Kidney glomerular epithelial cell (primary cell): ENCODE data around the gene DMC1.
"Not testable (repeated sequence)": the region's sequence is repeated elsewhere in the genome, so short reads cannot be mapped to it uniquely, and the experiment has no call there.

Source experiments
- DNase-seq: peaks from one replicate; lab custom pipeline; 2025; lab: John Stamatoyannopoulos, UW

Gene DMC1, protein sequence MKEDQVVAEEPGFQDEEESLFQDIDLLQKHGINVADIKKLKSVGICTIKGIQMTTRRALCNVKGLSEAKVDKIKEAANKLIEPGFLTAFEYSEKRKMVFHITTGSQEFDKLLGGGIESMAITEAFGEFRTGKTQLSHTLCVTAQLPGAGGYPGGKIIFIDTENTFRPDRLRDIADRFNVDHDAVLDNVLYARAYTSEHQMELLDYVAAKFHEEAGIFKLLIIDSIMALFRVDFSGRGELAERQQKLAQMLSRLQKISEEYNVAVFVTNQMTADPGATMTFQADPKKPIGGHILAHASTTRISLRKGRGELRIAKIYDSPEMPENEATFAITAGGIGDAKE

DNA sequence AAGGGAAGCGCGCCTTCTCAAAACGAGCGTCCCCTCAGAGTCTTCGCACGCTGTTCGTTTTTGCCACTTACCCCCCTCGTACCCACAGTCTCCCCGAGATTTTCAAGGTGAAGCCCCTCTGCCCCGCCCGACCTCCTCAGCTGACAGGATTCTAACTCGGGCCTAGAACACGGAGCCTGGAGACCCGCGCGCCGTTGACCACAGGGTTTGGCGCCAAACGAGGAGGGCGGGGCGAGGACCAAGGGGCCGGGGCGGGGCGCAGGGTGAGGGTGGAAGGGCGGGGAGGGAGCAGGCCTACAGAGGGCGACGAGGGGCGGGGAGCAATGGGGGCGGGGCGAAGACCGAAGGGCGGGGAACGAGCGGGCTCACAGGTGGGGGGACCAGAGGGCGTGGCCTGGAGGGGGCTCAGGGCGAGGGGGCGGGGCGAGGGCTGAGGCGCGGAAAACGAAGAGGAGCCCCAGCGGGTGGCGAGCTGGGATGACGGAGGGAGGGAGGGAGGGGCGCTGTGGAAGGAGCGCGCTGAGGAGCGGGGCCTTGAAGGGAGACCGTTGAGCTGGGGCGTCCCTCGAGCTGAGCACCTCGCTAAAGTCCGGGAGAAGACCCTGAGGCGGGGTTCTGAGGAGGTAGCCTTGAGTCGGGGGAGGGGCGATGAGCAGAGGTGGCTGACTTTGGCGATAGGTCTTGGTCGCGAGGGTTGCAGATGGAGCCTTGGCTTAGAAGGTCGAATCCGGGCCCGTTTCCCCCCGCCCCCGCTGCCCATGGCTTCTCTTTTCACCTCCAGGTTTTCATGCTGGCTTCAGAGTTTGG is at the start of gene DMC1:
Gene DMC1 (minus strand): TSS at position 212 of the 807 bp plus-strand sequence. CDS start 1,927 bp downstream, outside the sequence.
- peak; percentile 41 for DNase-seq

GRCh38 chr22:38618682-38619081 is 48.7 kb upstream of the DMC1 start:
- DNase-seq: no peak

DNA sequence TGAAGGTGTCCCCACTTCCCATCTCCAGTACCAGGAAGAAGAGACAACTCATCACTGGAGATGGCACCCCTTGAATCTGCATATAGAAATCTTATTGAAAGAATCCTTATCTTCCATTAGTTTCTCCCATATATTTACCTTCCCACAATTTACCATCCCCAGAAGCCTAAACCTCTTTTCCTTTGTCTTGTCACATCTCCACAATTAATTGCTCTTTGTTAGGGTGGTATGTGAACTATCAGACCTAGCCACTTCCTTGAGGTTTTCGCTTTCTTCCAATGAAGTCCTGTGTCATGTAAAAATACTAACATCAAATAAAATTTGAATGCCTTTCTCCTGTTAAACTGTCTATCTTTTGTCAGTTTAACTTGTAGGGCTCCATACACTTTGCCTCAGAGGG is 48.3 kb upstream of the DMC1 start:
- DNase-seq: no peak

GRCh38 chr22:38615064-38615405 is 45.1 kb upstream of the DMC1 start:
- DNase-seq: not testable (repeated sequence)

DNA sequence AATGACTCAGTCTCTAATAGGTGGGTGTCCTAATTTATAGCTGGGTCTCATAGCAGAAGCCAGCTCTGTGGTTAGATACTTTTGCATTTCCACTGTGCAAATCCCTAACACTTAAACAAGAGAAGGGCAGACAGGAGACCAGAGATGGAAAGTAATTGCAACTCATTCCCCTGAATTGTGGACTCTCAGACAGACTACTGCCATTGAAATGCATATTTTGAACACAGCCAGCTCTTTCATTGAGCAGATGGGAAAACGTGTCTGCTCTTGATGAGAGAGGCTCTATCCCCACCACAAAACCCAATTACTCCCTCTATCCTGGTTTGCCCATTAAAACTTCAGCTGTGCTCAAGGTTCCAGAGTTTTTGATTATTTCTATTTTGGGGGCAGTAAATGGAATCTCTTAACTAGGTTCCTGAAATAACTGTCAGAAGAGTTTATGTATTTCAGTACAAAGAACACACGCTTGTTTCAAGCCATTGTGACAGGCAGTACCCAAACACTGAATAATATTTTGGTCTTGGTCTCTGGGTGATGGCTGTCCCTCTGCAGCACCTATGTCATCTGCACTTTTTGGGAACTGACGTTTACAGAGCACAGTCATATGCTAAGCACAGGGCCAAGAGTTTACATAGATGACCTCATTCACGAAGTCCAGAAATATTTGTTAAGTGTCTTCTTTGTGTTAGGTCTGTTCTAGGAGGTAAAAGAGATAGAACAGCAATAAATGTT is 44.5 kb upstream of the DMC1 start:
- no peak for DNase-seq

GRCh38 chr22:38613588-38613987 is 43.6 kb upstream of the DMC1 start:
- DNase-seq: no peak

- DNase-seq: no peak
Measured at GRCh38 chr22:38612217-38613006, 42.4 kb upstream of the DMC1 start.

DNA sequence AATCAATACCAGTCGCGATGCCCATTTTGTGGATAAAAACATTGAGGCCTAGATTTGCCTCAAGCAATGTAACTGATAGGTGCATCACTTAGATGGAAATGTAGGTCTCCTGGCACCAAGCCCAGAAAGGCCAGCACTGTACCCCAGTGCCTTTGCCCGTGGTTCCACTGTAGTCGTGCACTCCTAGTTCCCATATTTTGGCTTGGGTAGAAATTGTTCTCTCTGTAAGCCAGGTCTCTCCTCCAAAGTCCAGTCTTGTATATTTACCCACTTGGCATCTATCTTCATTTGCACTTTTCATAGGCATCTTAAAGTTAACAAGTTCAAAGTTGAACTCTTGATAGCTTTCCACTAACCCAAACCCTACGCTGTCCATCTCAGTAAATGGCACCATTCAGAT is 41.6 kb upstream of the DMC1 start:
- DNase-seq: no peak

DNA sequence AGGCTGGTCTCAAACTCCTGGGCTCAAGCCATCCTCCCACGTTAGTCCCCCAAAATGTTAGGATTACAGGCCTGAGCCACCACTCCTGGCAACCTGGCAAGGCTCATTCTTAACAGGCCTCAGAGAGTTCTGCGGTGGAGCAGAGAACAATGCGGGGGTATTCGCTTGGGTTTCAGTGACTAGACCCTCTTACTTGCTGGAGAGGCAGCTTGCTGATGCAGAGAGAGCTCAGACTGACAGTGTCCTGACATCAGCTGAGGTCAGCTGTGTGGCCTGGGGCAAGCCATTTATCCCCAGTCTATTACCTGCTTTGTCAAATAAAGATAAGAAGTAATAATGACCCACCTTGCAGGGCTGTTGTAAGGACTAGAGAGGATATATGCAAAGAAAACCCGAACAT is 40.3 kb upstream of the DMC1 start:
- DNase-seq: no peak

DNA sequence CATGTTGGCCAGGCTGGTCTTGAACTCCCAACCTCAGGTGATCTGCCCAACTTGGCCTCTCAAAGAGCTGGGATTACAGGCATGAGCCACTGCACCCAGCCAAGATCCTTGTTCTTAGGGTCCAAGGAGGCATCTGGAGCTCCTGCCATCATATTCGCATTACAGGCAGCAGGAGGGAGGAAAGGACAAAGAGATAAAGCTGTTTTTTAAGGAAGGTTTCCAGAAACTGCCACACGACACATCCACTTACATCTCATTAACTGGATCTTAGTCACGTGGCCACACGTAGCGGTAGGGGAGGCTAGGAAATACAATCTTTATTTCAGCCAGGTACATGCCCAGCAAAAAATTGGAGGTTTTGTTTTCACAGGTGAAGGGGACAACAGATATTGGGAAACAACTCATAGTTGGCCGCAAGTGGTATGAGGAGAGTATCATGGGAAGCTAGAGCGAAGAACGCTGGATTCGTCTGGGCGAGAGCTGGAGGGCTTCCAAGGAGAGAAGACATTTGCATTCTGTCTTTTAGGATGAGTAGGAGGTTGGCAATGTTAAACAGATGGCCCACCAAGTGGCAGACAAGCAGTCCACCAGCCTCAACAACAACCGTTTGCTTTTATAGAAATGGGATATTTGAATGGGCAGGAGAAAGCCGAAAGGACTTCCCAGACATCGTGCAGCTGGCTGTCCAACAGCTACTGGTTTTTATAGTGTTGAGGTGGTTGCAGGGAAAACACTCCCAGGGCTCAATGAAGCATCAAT is 39.2 kb upstream of the DMC1 start:
- DNase-seq: no peak

DNA sequence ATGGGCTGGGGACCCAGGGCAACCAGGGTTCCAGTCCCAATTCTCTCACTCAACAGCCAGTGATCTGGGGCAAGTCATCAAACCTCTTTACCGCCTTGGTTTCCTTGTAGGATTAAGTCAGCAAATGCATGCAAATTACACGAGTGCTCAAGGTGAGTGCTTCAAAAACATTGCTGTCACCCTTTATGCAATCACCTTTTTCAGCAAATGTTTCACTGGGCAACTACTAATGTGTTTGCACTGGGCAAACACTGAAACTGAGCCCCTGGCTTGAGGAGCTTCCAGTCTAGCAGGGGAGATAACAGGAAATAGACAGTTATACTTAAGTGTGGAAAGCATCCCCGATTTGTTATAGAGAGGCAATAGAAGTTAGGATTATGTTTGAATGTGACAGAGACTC is 37.7 kb upstream of the DMC1 start:
- no peak for DNase-seq

DNA sequence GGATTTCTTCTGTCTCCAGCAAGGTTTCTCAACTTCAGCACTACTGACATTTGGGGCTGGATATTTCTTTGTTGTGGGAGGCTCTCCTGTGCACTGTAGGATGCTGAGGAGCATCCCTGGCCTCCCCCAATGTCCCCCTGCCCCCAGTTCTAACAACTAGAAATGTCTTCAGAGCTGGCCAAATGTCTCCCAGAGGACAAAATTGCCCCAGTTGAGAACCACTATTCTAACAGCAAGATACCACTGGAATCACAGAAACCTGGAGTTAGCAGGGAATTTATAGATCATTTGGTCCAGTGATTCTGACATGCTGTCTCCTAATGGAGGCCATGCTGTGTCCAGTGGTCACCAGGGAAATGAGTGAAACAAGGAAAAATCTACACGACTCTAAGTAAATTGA is 32.2 kb upstream of the DMC1 start:
- DNase-seq: no peak

GRCh38 chr22:38601221-38601764 is 31.3 kb upstream of the DMC1 start:
- no peak for DNase-seq

DNA sequence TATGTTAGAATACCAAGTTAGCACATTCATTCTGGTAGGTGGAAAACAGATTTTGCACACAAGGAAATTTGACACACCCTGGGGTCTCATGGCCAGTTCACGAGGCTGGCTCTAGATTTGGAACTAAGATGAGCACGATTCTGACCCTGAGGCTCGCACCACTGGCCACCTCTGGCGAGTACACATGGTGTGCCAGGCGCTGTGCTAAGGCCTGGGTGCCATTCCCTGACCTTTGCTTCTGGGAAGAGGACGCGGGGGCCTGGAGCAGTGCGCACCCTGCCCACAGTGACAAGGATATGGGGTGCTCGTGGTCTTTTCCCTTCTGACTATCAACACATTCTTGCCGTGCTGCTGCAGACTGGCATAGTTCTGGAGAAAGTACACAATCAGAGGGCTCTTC is 29.5 kb upstream of the DMC1 start:
- DNase-seq: no peak

- not testable (repeated sequence) for DNase-seq
Measured at GRCh38 chr22:38582923-38583322, 12.9 kb upstream of the DMC1 start.

DNA sequence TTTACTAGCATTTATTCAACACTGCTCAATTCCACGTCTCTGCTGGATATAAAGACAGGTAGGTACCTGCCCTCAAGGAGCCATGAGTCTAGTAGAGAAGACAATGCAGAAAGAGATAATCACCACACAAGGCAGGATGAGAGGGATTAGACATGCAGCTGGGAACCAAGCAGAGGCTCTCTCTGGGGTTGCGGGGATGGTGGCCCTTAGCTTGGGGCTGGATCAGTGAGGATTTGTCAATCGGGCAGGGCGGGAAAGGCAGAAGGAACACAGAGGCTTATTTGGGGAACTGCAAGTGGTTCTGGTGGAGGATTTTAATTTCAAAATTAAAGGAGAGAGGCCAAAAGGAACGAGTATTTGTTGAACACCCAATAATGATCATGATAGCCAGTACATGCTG is 8.5 kb upstream of the DMC1 start:
- DNase-seq: no peak

GRCh38 chr22:38572065-38572464 is 2.1 kb upstream of the DMC1 start:
- peak; percentile 51 for DNase-seq

- DNase-seq: no peak
Measured at GRCh38 chr22:38570779-38571364, 889 bp upstream of the DMC1 start.

DNA sequence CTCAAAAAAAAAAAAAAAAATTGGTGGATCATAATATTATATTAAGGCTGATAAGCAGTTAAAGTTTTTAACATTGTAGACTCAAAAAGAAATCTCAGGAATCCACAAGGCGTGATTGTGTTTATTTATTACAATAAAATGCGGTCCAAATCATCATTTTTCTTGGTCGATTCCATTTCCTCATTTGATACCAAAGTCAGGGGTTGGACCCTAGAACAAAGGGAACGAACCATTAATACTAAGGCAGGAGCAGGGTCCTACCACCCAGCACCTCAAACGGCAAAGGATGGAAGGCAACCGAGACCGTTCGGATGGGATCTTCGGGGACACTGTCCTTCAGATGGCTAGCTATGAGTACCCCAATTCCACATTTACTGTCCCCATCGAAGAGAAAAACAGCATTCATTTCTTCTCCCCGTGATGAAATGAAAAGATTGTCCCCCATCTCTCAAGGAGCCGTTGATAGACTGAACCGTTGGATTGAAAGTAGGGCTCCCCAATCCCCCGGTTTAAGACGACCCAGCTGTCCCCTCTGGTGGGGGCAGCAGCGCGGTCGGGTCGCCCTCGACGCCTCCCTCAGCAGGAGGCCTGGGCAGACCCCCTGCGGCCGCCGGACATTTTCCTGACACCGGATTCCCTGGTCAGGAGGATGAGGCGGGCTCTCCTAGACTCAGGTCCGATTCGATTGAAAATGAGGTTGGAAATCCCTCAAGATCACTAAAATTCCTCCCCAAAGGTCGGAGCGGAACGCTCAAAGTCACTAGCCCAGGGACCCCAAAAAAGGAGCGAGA is 607 bp downstream of the DMC1 start:
- no peak for DNase-seq
